Loucy (cell line): Measurements from ENCODE around the gene HSH2D.

Experiments
- H2AFZ ChIP-seq: fragments of 200-600 bp; sonication (generic); 2 replicates; pipeline ENCODE4 v1.6.0; 2016; ENCODE audit warnings: antibody characterized with exemption, mild to moderate bottlenecking, low read length, moderate library complexity
- H3F3A ChIP-seq: fragments of 200-600 bp; 2 replicates; pipeline ENCODE4 v1.6.0; 2016; ENCODE audit warnings: antibody characterized with exemption, low read depth, mild to moderate bottlenecking
- H3K27me3 ChIP-seq: fragments of 200-600 bp; sonication (generic); 2 replicates; pipeline ENCODE4 v1.6.1; 2014; ENCODE audit warnings: low read length, mild to moderate bottlenecking; ENCODE audit not compliant: insufficient read depth, poor library complexity, severe bottlenecking
- H3K36me3 ChIP-seq: fragments of 200-600 bp; sonication (generic); 2 replicates; pipeline ENCODE4 v1.6.1; 2016; ENCODE audit warnings: low read length; ENCODE audit not compliant: insufficient read depth
- H3K4me1 ChIP-seq: fragments of 200-600 bp; sonication (generic); 2 replicates; pipeline ENCODE4 v1.5.1; 2014; ENCODE audit warnings: low read length, mild to moderate bottlenecking; ENCODE audit not compliant: insufficient read depth, poor library complexity, severe bottlenecking
- H3K4me2 ChIP-seq: fragments of 200-600 bp; sonication (generic); 2 replicates; pipeline ENCODE4 v1.6.0; 2014; ENCODE audit warnings: antibody characterized with exemption, low read length, low read depth, mild to moderate bottlenecking; ENCODE audit not compliant: poor library complexity, severe bottlenecking
- H3K4me3 ChIP-seq: fragments of 200-600 bp; sonication (generic); 2 replicates; pipeline ENCODE4 v1.5.1; 2014; ENCODE audit warnings: low read length, mild to moderate bottlenecking, mixed read lengths; ENCODE audit not compliant: poor library complexity, severe bottlenecking
- H3K79me2 ChIP-seq: fragments of 200-600 bp; sonication (generic); 2 replicates; pipeline ENCODE4 v1.6.1; 2014; ENCODE audit warnings: low read length; ENCODE audit not compliant: insufficient read depth
- H3K9ac ChIP-seq: fragments of 200-600 bp; sonication (generic); 2 replicates; pipeline ENCODE4 v1.6.0; 2014; ENCODE audit warnings: mild to moderate bottlenecking, low read depth, low read length, moderate library complexity; ENCODE audit not compliant: poor library complexity, severe bottlenecking
- H3K9me2 ChIP-seq: fragments of 200-600 bp; sonication (generic); replicated peaks from 2 replicates; pipeline ENCODE4 v1.6.1; 2016; ENCODE audit warnings: low read depth, low read length, mixed read lengths
- H3K9me3 ChIP-seq: fragments of 200-600 bp; sonication (generic); 2 replicates; pipeline ENCODE4 v1.6.1; 2014; ENCODE audit warnings: mild to moderate bottlenecking, antibody characterized with exemption, low read length, low read depth; ENCODE audit not compliant: insufficient read depth
- H4K20me1 ChIP-seq: fragments of 200-600 bp; sonication (generic); 2 replicates; pipeline ENCODE4 v1.6.0; 2014; ENCODE audit warnings: antibody characterized with exemption, low read length, mild to moderate bottlenecking; ENCODE audit not compliant: insufficient read depth, poor library complexity, severe bottlenecking
- EZH2phosphoT487 ChIP-seq: fragments of 200-600 bp; IDR thresholded peaks from 2 replicates; pipeline ENCODE4 v1.6.1; 2018; ENCODE audit warnings: antibody characterized with exemption, mild to moderate bottlenecking, moderate library complexity, borderline replicate concordance
- TF ChIP-seq, protein P1 (sequence below): fragments of 200-600 bp; sonication (generic); conservative IDR thresholded peaks from 2 replicates; pipeline ENCODE4 v1.5.1; 2014; ENCODE audit warnings: mild to moderate bottlenecking, antibody characterized with exemption, low read length

HSH2D gene

DNA sequence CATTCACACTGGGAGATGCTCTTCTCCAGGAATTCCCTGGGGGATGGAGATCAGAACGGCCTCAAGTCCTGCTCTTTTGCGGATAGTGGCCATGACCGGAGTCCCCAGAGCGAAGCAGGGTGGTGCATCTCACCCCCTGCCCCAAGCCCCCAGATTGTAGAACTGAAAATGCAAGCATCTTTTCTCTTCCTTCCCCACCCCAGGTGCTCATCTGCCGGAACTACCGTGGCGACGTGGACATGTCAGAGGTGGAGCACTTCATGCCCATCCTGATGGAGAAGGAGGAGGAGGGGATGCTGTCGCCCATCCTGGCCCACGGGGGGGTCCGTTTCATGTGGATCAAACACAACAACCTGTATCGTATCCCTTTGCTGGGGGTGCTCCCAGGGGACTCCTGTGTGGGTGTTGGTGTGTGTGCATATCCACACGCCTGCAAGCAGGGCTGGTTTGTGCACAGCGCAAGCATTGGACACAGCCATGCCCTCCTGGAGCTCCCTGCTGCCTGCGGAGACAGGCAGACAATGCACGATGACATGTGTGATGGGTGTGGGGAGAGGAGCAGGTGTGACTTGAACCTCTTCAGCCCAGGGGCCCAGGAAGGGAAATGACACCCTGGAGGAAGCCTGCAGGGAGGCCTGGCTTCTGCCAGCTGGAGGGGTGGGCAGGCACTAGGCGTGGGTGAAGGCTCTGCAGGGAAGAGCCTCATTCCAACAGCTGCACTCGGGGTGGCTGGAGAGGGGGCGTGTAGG lies 59.9 kb downstream of the HSH2D start:
- H3K4me2 ChIP-seq, result no peak overlapping the region
- no peak overlapping the region for H3K9ac ChIP-seq
- H3K36me3 ChIP-seq, result peaks cover 14% of the 10 kb centered on the region; the same call in 1 of the 2 replicates
- H2AFZ ChIP-seq, result no peak overlapping the region
- H4K20me1 ChIP-seq, result peaks cover 17% of the 10 kb centered on the region
- peaks cover 46% of the 10 kb centered on the region for H3K79me2 ChIP-seq
- H3K9me2 ChIP-seq, result no peaks in the 10 kb centered on the region
- H3K9me3 ChIP-seq, result no peaks in the 10 kb centered on the region
- H3K27me3 ChIP-seq, result no peaks in the 10 kb centered on the region
- H3K4me3 ChIP-seq, result no peak overlapping the region
- no peaks in the 10 kb centered on the region for H3F3A ChIP-seq
- peaks cover 17% of the 10 kb centered on the region for H3K4me1 ChIP-seq
- TF ChIP-seq EZH2phosphoT487, result no peak
- TF ChIP-seq, protein P1, sequence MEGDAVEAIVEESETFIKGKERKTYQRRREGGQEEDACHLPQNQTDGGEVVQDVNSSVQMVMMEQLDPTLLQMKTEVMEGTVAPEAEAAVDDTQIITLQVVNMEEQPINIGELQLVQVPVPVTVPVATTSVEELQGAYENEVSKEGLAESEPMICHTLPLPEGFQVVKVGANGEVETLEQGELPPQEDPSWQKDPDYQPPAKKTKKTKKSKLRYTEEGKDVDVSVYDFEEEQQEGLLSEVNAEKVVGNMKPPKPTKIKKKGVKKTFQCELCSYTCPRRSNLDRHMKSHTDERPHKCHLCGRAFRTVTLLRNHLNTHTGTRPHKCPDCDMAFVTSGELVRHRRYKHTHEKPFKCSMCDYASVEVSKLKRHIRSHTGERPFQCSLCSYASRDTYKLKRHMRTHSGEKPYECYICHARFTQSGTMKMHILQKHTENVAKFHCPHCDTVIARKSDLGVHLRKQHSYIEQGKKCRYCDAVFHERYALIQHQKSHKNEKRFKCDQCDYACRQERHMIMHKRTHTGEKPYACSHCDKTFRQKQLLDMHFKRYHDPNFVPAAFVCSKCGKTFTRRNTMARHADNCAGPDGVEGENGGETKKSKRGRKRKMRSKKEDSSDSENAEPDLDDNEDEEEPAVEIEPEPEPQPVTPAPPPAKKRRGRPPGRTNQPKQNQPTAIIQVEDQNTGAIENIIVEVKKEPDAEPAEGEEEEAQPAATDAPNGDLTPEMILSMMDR, result no peak

DNA sequence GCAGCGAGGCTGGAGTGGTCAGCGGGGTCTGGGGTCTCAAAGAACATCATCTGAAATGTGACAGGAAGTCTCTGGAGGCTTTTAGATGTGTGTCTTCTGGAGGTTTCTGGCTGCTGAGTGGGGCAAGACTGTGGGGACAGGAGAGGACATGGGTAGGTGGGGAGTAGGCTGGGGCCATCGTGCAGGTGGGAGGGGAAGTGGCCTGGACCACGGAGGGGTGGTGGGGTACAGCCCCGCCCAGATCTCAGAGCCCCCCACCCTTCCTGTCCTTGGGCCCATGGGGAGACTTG lies 60.5 kb downstream of the HSH2D start:
- TF ChIP-seq EZH2phosphoT487, result no peak
- TF ChIP-seq, protein P1, result no peak

DNA sequence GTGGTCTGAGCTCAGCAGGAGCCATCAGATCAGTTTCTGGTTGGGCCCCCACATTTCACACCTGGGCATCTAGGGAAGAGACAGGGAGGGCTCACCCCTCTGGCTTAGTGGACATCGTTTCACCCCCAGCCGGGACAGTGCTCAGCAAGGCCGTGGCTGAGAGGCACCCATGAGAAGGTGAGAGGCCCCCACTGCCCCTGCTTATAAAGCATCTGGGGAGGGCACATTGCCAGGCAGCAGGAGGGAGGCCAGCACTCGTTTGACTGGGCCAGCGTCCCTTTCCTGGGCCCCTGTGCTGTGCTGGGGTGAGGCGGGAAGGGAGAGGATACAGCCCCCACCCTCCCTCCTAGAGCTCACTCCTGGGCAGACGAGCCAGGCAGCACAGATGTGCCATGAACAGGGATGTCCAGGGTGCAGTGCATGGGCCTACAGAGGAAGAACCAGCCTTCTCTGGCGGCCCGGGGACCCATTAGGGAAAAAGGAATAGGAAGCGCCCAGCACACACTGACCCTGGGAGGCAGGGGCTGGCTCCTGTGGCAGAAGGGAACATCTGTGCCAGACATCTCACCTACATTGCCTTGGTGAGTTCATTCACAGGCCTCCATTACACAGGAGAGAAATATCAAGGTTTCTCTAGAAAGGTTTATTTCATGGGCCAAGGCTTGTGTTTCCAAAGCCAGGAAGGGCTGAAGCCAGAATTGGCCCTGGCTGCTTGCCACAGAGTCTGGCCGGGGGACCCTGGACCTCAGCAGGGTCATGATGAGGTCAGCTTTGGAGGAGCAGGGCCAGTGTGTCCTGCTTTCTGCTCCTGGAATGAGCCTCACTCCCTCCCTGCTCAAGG lies 61.9 kb downstream of the HSH2D start:
- Histone ChIP-seq H3K4me3 (no peak overlapping the region), H3K36me3 (peaks cover 31% of the 10 kb centered on the region; the same call in 1 of the 2 replicates), H3K4me2 (no peak overlapping the region), H3F3A (no peaks in the 10 kb centered on the region), H3K79me2 (peaks cover 26% of the 10 kb centered on the region), H4K20me1 (peaks cover 7% of the 10 kb centered on the region), H3K9me3 (no peaks in the 10 kb centered on the region), H3K4me1 (no peaks in the 10 kb centered on the region), H3K27me3 (no peaks in the 10 kb centered on the region), H2AFZ (no peak overlapping the region), H3K9me2 (no peaks in the 10 kb centered on the region), H3K9ac (no peak overlapping the region)
- TF ChIP-seq, protein P1, result no peak
- TF ChIP-seq EZH2phosphoT487, result no peak

More for the DNA sequence above, 60.5 kb downstream of the HSH2D start:
- H3K4me1 ChIP-seq, result peaks cover 13% of the 10 kb centered on the region
- peaks cover 41% of the 10 kb centered on the region for H3K79me2 ChIP-seq
- no peak overlapping the region for H3K9ac ChIP-seq
- H3K9me3 ChIP-seq, result no peaks in the 10 kb centered on the region
- no peak overlapping the region for H3K4me3 ChIP-seq
- H3K36me3 ChIP-seq, result peaks cover 19% of the 10 kb centered on the region; the same call in 1 of the 2 replicates
- H3K27me3 ChIP-seq, result no peaks in the 10 kb centered on the region
- no peaks in the 10 kb centered on the region for H3F3A ChIP-seq
- no peak overlapping the region for H2AFZ ChIP-seq
- H4K20me1 ChIP-seq, result peaks cover 17% of the 10 kb centered on the region
- no peaks in the 10 kb centered on the region for H3K9me2 ChIP-seq
- no peak overlapping the region for H3K4me2 ChIP-seq
